NCI-H748 treated with DMSO at 0.1 percent for 48 hours (cell line): ENCODE results near the gene SOD3.

ENCODE experiments used
- DNase-seq: peaks from one replicate; lab custom pipeline; 2025; lab: John Stamatoyannopoulos, UW

The SOD3 gene

GRCh38 chr4:24801136-24801855 lies 5.9 kb downstream of the SOD3 start:
- no peak for DNase-seq

GRCh38 chr4:24802648-24803047 lies 7.3 kb downstream of the SOD3 start:
- no peak for DNase-seq

GRCh38 chr4:24805067-24805466 lies 9.7 kb downstream of the SOD3 start:
- DNase-seq = no peak

DNA sequence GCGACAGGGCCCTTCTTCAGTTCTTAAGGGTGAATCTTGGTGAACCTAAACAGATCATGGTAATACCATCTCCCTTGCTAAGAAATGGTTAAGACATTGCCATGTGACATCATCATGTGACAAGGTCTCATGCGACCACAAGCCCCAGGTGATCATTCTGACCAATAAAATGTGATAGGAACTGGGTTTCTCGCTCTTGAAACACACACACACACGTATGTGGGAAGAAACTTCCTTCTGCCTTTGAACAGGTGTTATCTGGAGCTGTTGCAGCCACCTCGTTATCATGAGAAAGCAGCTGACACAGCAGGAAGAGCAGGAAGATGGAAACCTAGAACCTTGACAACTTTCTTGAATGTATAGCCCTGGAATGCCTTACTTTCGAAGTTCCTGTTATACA lies 10.2 kb downstream of the SOD3 start:
- DNase-seq = no peak

- DNase-seq = no peak
Observed at GRCh38 chr4:24806206-24806990, 11.0 kb downstream of the SOD3 start.

DNA sequence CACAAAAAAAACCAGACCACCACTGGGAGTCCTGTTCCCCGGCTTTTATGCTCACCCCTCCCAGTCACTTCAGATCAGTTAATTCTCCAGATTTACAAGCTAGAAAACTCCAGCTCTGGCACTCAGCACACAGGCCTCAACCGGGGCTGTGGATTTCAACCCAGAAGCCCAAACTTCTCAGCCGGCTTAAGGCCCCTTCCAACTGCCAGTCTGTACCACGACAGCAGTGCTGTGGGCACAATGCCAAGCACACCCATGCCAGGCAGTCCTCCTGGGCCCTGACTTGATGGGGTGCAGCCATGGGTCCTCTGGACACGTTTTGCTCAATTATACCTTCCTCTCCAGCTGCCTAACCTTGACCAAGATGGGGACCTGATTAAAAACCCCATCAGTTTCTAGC lies 12.2 kb downstream of the SOD3 start:
- no peak for DNase-seq

- no peak for DNase-seq
Observed at GRCh38 chr4:24808261-24808660, 12.9 kb downstream of the SOD3 start.

DNA sequence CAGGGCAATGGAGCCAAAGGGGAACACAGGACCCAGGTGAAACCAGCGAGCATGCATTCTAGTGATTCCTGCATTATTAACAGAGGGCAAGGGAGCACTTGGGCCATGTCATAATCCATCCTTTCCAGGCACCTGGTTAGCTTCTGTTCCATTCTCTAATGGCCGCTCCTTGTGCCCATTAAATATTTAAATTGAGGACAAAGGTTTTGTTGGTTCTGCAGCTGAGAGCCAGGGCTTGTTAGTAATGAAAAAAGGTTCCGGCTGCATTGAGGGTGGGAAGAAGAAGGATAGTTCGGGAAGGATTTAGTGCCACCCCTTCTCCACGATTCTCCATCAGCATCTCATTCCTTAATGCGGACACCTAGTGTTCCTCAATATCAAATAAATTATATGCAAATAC lies 13.6 kb downstream of the SOD3 start:
- no peak for DNase-seq

DNA sequence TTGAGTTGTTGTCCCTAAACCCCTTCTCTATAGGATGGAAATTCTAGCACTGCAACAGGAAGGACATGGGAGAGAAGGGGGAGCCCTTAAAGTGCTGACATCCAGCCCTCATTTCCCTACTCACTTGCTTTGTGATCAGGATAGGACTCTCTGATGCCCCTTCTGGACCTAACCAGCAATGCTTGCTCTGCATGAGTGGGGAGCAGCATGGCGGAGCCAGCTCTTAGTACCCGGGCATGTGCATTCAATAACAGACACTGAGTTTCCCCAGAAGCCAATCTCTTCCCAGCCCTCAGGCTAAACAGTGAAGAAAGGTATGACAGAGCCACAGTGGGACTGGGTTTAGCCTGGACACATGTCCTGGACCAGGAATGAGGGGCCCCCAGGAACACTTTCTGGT lies 14.0 kb downstream of the SOD3 start:
- no peak for DNase-seq

- no peak for DNase-seq
Observed at GRCh38 chr4:24809815-24810405, 14.5 kb downstream of the SOD3 start.

DNA sequence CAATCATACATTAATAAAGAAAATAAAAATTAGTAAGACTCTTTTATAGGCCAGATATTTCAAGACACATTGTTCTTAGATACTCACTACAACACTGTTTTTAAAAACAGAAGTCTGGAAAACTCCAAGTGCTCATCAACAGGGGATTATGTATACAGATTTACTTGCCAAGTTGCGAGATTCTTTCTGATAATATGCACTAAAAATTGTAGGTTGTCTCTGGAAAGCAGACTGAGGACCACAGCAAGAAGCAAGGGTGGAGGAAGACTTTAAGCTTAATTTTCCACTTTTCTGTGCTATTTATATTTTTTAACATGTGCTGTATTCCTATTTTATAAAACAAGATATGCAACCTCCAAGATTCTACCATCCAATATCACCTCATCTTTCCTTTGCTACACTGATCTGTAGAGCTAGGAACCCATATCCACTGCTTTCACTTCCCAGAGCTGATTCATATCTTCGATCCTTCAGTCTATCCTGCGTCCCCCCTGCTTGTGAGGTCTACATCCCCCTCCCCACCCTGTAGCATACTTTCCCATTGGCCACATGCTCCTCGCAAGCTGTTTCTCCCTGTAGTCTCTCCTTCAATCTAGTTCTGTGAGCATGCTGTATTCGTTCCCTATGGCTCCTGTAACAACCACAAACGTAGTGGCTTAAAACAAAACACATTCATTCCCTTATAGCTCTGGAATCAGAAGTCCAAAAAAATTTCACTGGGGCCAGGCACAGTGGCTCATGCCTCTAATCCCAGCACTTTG lies 15.7 kb downstream of the SOD3 start:
- DNase-seq = no peak

DNA sequence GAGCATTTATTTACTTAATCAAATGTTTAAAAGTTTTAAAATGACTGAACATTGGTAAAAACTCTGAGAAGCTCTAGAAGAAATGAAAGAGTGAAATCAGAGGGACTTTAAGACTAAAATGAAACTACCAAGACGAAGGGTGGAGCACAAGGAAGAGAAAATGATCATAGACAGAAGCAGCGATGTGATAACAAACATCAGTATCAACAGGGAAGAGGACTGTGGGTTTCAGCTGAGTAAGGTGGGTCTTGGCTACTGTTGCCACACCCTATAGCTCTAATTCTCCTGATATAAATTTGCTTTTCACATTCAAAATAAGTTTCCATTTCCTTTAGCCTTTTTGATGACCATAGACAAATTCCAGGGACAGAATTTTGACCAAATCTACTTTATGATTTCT lies 18.4 kb downstream of the SOD3 start:
- DNase-seq = no peak

- no peak for DNase-seq
Observed at GRCh38 chr4:24816797-24817196, 21.4 kb downstream of the SOD3 start.

DNA sequence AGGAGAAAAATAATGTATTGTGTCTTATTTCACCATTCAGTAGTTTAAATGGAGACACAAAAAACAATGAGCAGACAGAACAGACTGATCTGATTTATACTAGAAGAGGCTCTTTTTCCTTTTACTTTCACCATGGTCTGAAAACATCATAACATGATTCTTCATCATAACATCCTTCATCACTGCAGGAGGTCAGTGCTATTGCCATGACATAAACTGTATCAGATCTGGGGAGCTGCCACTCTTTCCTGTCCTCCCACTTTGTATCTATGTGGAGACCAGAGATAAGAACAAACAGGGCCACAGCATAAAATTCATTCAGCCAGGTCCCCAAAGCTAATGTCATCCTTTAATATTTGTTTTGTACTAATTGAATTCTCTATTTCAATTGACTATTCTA lies 25.2 kb downstream of the SOD3 start:
- no peak for DNase-seq

GRCh38 chr4:24824720-24825119 lies 29.3 kb downstream of the SOD3 start:
- no peak for DNase-seq

DNA sequence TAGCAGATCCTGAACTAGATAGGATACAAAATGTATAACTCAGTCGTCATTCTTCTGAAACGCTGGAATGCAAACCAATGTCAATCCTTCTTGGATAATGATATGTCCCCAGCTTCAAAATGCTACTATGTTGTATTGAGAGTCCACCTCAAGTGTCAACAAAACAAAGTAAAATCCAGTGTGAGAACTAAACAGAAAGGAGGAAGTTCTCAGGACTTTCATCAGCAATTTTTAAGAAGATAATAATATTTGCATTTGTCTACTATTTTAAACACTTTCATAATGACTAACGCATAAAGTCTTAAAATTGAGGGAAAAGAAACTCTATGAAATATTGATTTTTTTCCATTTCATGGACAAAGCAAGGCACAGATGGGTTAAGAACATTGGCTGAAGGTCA lies 36.3 kb downstream of the SOD3 start:
- no peak for DNase-seq

DNA sequence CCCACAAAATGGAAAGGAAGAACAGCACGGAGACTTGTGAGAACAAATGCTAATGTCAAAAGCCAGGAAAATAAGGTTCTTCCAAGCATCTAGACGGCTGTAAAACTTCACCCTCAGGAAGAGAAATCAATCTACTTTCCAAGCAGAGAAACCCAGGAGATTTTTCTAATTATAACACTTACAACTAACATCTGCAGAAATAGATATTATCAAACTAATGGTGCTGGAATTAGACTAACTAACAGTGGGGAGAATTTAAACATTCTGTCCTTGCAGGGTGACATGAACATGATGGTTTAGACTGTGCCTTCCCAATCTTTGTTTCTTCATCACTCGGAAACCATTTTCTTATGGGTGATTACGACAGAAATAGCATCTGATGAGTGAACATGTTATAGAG lies 40.3 kb downstream of the SOD3 start:
- DNase-seq = no peak

DNA sequence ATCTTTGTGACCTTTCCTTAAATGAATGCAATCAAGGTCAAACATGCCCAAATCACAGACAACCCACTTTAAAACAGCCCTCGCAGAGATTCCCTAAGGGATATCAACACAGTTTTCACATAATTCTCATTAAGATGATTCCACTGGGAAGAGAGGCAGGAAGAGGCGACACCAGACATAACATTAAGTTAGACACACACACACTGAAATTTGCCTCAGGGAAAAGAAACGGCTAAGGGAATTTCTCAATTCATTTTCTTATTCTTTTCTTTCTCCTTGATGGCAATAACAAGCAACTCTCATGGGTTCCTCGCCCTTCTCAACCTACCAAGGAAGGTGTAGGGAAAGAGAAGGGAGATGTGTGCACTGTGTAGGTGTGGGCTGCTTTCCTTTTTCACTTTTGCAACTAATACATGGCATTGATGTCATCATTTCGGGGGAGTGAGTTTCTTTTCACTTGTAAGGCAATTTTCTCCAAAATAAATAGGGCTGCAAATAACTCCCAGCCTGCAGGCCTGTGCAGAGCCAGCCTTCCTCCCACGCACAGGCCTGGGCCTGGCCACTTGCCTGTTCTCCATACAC lies 41.4 kb downstream of the SOD3 start:
- no peak for DNase-seq

DNA sequence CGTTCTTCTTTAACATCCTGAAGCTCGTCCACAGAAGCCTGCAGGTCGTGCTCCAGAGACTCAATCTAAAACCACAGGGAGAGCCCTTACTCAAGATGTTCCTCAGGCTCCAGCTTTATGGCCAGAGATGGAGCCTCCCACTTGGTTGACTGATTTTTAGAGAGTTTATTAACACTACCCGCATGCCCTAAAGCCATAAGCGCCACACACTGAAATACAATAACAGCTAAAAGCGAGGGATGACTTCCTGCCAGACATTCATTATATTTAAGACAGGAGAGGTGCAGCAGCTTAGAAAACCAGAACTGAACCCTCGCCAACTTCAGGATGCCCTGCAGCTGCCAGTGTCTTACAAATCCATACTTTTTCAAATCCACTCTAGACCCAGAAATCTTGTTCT lies 42.0 kb downstream of the SOD3 start:
- no peak for DNase-seq

DNA sequence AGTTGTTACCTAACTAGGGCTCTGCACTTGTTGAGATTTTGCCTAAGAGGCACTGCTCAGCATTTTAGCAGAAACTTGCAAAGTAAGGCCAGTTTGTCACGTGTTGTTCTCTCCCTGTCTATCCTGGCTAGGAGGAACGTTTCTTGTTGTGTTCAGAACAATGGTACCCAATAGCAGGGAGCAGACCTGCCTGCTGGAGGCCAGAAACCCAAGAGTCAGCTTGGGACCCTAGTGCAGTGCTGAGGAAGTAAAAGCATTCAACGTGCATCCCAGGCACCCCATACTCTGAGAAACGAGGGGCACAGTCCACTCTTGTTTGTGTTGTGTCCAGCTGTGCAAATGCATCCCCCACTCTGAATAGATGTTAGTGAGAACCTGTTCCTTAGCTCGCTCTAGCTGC lies 42.4 kb downstream of the SOD3 start:
- no peak for DNase-seq

DNA sequence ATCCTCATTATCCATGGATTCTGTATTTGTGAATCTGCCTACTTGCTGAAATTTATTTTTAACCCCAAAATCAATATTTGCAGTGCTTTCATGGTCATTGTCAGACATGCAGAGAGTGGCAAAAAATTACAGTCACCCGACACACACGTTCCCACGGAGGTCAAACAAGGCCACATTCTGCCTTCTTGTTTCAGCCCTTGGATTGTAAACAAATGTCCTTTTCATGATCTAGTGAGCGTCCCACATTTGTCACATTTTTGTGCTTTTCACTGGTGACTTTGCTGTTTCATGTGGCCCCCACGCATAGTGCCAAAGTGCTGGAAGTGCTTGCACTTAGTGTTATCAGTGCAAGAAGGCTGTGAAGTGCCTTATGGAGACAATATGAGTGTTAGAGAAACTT lies 45.0 kb downstream of the SOD3 start:
- DNase-seq = no peak

DNA sequence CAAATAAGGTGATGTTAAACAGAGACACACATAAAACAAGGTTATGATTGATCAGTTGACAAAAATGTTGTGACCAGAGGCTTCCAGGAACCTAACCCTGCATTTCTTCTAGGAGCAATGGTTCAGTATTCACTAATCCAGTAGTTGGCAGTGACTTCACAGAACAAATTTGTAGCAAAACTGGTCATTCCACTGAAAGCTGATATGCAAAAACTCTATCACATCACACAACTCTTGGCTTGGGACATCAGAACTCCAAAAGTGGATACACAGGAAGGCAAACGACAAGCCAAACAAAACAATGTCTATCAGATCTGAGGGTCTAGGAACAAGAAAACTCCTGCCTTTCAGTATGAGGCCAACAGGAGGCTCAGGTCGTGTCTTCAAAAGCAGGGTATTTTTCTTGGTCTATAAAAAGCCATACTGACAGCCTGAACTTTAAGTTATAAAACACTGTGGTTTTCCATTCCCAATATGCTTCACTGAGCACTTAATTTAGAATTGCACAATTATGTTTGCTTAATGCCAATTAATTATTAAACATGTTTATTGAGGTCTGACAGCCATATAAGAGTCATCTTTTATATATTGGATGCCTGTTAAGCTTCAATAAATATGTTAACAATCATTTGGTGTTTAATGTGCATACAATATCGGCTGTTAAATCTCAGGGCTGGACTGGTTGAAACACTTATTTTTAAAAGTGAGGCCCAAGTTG lies 45.6 kb downstream of the SOD3 start:
- DNase-seq = no peak
